GM23248 (cell line): ENCODE measurements around the gene TNRC6C.

Experiments used
- EZH2 ChIP-seq: fragments of 200-600 bp; sonication (generic); IDR thresholded peaks from 2 replicates; pipeline ENCODE4 v1.6.1; 2018; ENCODE audit warnings: antibody characterized with exemption, mild to moderate bottlenecking; ENCODE audit not compliant: insufficient read depth, poor library complexity, severe bottlenecking
- EZH2phosphoT487 ChIP-seq: fragments of 200-600 bp; sonication (generic); IDR thresholded peaks from 2 replicates; pipeline ENCODE4 v1.6.1; 2018; ENCODE audit warnings: antibody characterized with exemption, moderate library complexity, mild to moderate bottlenecking, low read depth; ENCODE audit not compliant: insufficient read depth

DNA sequence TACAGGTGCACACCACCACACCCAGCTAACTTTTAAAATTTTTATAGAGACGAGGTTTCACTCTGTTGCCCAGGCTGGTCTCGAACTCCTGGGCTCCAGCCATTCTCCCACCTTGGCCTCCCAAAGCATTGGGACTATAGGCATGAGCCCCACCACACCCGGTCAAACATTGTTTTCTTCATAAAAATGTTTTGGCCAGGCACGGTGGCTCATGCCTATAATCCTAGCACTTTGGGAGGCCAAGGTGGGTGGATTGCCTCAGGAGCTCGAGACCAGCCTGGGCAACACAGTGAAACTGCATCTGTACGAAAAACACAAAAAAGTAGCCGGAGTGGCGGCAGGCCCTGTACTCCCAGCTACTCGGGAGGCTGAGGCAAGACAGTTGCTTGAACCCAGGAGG, 157.9 kb downstream of the TNRC6C start:
- TF ChIP-seq EZH2phosphoT487, result no peak
- TF ChIP-seq EZH2, result no peak
